ENCODE data around the gene IL13RA1. TPM values are rescaled to one million over a fixed set of nuclear protein-coding genes. Genes with fewer than 3 reads are reported as not detected.
"Not testable (repeated sequence)": the region's sequence is repeated elsewhere in the genome, so short reads cannot be mapped to it uniquely, and the experiment has no call there.

The IL13RA1 gene
- total and polyA plus RNA-seq, 2 experiments from 2014 or later, result 2.7 to 6.6 TPM

GRCh38 chrX:118730500-118731247, 3.3 kb downstream of the IL13RA1 start (continued):
- TF ChIP-seq ZNF462 (CRISPR knock-in tag; IDR thresholded peaks at IDR 0.05) (no peak), CTCF (conservative IDR thresholded peaks at IDR 0.05; ENCODE audit: low read depth in 2 of 2) (no peak), CREB1 (CRISPR knock-in tag; IDR thresholded peaks at IDR 0.05; ENCODE audit: low read depth) (no peak), ZNF331 (CRISPR knock-in tag; IDR thresholded peaks at IDR 0.05; ENCODE audit: low read depth) (no peak), EZH2phosphoT487 (IDR thresholded peaks at IDR 0.05; ENCODE audit: unreplicated experiment) (no peak), POLR2AphosphoS5 (IDR thresholded peaks at IDR 0.05; ENCODE audit: low read depth) (no peak)

- peaks cover 14% of the 10 kb centered on the region; the same call in 1 of the 2 replicates for H3K4me1 ChIP-seq (ENCODE audit: insufficient read depth)
- not testable (repeated sequence) for H3K9me2 ChIP-seq (ENCODE audit: insufficient read depth); H3F3A ChIP-seq (replicated peaks; ENCODE audit: low read depth); H3K9me3 Mint-ChIP-seq; H3K4me2 ChIP-seq; H3K4me3 ChIP-seq; H4K20me1 ChIP-seq (replicated peaks; ENCODE audit: insufficient read depth); H3K4me3 Mint-ChIP-seq; H3K79me2 ChIP-seq (replicated peaks; ENCODE audit: insufficient read depth); H3K27ac ChIP-seq (ENCODE audit: low read depth); H3K27ac Mint-ChIP-seq; DNase-seq (ENCODE audit: low spot score); ATAC-seq; H3K36me3 Mint-ChIP-seq (ENCODE audit: low read depth); H3K36me3 ChIP-seq (ENCODE audit: insufficient read depth); H2AFZ ChIP-seq
- peaks cover 25% of the 10 kb centered on the region for H3K4me1 Mint-ChIP-seq
- peaks cover 22% of the 10 kb centered on the region for H3K27me3 Mint-ChIP-seq (ENCODE audit: insufficient read depth, low read depth, poor library complexity)
- H3K27me3 ChIP-seq (ENCODE audit: insufficient read depth), result peaks cover 20% of the 10 kb centered on the region
Observed at GRCh38 chrX:118732551-118732950, 5.1 kb downstream of the IL13RA1 start.

Measured in GM23338 (cell line).